HG03439 (cell line): ENCODE measurements around the gene EIF2S2.
A peak's percentile ranks its signal among the peaks of the same experiment; 100 is the strongest.

Source experiments
- ATAC-seq: cut with Tn5 transposase; IDR thresholded peaks from one replicate; pipeline ENCODE4 v1.9.1; 2021; ENCODE audit warnings: mild to moderate bottlenecking, moderate library complexity; ENCODE audit not compliant: unreplicated experiment

Gene EIF2S2

GRCh38 chr20:34122274-34122980, 10.4 kb upstream of the EIF2S2 start:
- no peak for ATAC-seq

- no peak for ATAC-seq
Measured at GRCh38 chr20:34120213-34120612, 8.2 kb upstream of the EIF2S2 start.

- ATAC-seq = no peak
Measured at GRCh38 chr20:34115232-34115631, 3.2 kb upstream of the EIF2S2 start.

GRCh38 chr20:34114809-34115208, 2.8 kb upstream of the EIF2S2 start:
- ATAC-seq = no peak

- peak; percentile 7 for ATAC-seq
Measured at GRCh38 chr20:34112600-34113101, 608 bp upstream of the EIF2S2 start.

GRCh38 chr20:34110745-34111641, 1.1 kb downstream of the EIF2S2 start:
- ATAC-seq = no peak

- ATAC-seq = no peak
Measured at GRCh38 chr20:34110025-34110744, 1.9 kb downstream of the EIF2S2 start.

GRCh38 chr20:34109442-34109841, 2.6 kb downstream of the EIF2S2 start:
- ATAC-seq = no peak

GRCh38 chr20:34108616-34109174, 3.3 kb downstream of the EIF2S2 start:
- ATAC-seq = no peak

GRCh38 chr20:34105978-34106675, 5.9 kb downstream of the EIF2S2 start:
- no peak for ATAC-seq

GRCh38 chr20:34104059-34104458, 8.0 kb downstream of the EIF2S2 start:
- ATAC-seq = no peak

GRCh38 chr20:34102342-34102741, 9.7 kb downstream of the EIF2S2 start:
- ATAC-seq = no peak

GRCh38 chr20:34100576-34100975, 11.5 kb downstream of the EIF2S2 start:
- no peak for ATAC-seq

- ATAC-seq = no peak
Measured at GRCh38 chr20:34099675-34100074, 12.4 kb downstream of the EIF2S2 start.

GRCh38 chr20:34098570-34098969, 13.5 kb downstream of the EIF2S2 start:
- no peak for ATAC-seq

- no peak for ATAC-seq
Measured at GRCh38 chr20:34096699-34097444, 15.2 kb downstream of the EIF2S2 start.

- ATAC-seq = no peak
Measured at GRCh38 chr20:34095825-34096224, 16.2 kb downstream of the EIF2S2 start.

- ATAC-seq = no peak
Measured at GRCh38 chr20:34093895-34094294, 18.1 kb downstream of the EIF2S2 start.

- no peak for ATAC-seq
Measured at GRCh38 chr20:34091637-34092200, 20.3 kb downstream of the EIF2S2 start.
